H9 (cell line): ENCODE data around the gene NDUFV1. TPM values are rescaled to one million over a fixed set of nuclear protein-coding genes. Genes with fewer than 3 reads are reported as not detected.

ENCODE experiments used
- DNase-seq: peaks from one replicate; pipeline ENCODE4 v3.0.0-alpha.2; 2017
- H2AFZ ChIP-seq: one replicate; pipeline ENCODE4 v1.6.1; 2013; ENCODE audit warnings: mild to moderate bottlenecking, low read length, control low read depth, moderate library complexity
- H2AK5ac ChIP-seq: 2 replicates; pipeline ENCODE4 v1.6.1; 2013; ENCODE audit warnings: low read length, control low read depth, mixed read lengths; ENCODE audit not compliant: insufficient read length
- H2BK120ac ChIP-seq: one replicate; pipeline ENCODE4 v1.6.1; 2013; ENCODE audit warnings: low read depth, mild to moderate bottlenecking, low read length, control low read depth, inconsistent platforms; ENCODE audit not compliant: poor library complexity, severe bottlenecking
- H2BK12ac ChIP-seq: 2 replicates; pipeline ENCODE4 v1.6.1; 2013; ENCODE audit warnings: low read length, control low read depth, mixed read lengths, low read depth; ENCODE audit not compliant: insufficient read length
- H2BK15ac ChIP-seq: 2 replicates; pipeline ENCODE4 v1.6.1; 2013; ENCODE audit warnings: low read depth, low read length, control low read depth
- H2BK20ac ChIP-seq: one replicate; pipeline ENCODE4 v1.6.1; 2013; ENCODE audit warnings: low read depth, mild to moderate bottlenecking, low read length, control low read depth, inconsistent platforms; ENCODE audit not compliant: poor library complexity, severe bottlenecking
- H2BK5ac ChIP-seq: 2 replicates; pipeline ENCODE4 v1.6.1; 2013; ENCODE audit warnings: low read length, control low read depth, mixed read lengths; ENCODE audit not compliant: insufficient read length
- H3K14ac ChIP-seq: 2 replicates; pipeline ENCODE4 v1.6.1; 2013; ENCODE audit warnings: low read length, control low read depth; ENCODE audit not compliant: insufficient read depth
- H3K18ac ChIP-seq: 2 replicates; pipeline ENCODE4 v1.6.1; 2013; ENCODE audit warnings: low read depth, mild to moderate bottlenecking, mixed read lengths, low read length, control low read depth; ENCODE audit not compliant: insufficient read length
- H3K23ac ChIP-seq: 2 replicates; pipeline ENCODE4 v1.6.1; 2013; ENCODE audit warnings: low read length, control low read depth, mixed read lengths, low read depth; ENCODE audit not compliant: insufficient read length
- H3K23me2 ChIP-seq: 2 replicates; pipeline ENCODE4 v1.6.1; 2013; ENCODE audit warnings: low read depth, mild to moderate bottlenecking, mixed read lengths, low read length, control low read depth; ENCODE audit not compliant: insufficient read length, poor library complexity, severe bottlenecking
- H3K27ac ChIP-seq: 2 replicates; pipeline ENCODE4 v1.5.1; 2013; ENCODE audit warnings: low read length, control low read depth, mixed read lengths, low read depth; ENCODE audit not compliant: insufficient read length
- H3K27me3 ChIP-seq: 2 replicates; pipeline ENCODE4 v1.6.1; 2013; ENCODE audit warnings: low read length, control low read depth, inconsistent platforms; ENCODE audit not compliant: insufficient read depth
- H3K4ac ChIP-seq: 2 replicates; pipeline ENCODE4 v1.6.1; 2013; ENCODE audit warnings: low read depth, mild to moderate bottlenecking, control low read depth, inconsistent platforms, low read length, moderate library complexity
- H3K4me1 ChIP-seq: 2 replicates; pipeline ENCODE4 v1.6.1; 2013; ENCODE audit warnings: low read length, control low read depth, inconsistent platforms; ENCODE audit not compliant: insufficient read depth
- H3K4me2 ChIP-seq: 2 replicates; pipeline ENCODE4 v1.6.1; 2013; ENCODE audit warnings: low read length, control low read depth, mixed read lengths; ENCODE audit not compliant: insufficient read length, insufficient read depth
- H3K56ac ChIP-seq: 2 replicates; pipeline ENCODE4 v1.6.1; 2013; ENCODE audit warnings: low read depth, mild to moderate bottlenecking, mixed read lengths, low read length, control low read depth; ENCODE audit not compliant: insufficient read length
- H3K79me1 ChIP-seq: 2 replicates; pipeline ENCODE4 v1.6.1; 2013; ENCODE audit warnings: low read depth, mild to moderate bottlenecking, moderate library complexity, low read length, control low read depth, inconsistent platforms; ENCODE audit not compliant: insufficient read depth, poor library complexity, severe bottlenecking
- H3K79me2 ChIP-seq: 2 replicates; pipeline ENCODE4 v1.6.1; 2013; ENCODE audit warnings: low read length, control low read depth, inconsistent platforms; ENCODE audit not compliant: insufficient read depth
- H3K9ac ChIP-seq: 2 replicates; pipeline ENCODE4 v1.6.1; 2013; ENCODE audit warnings: low read length, control low read depth, mixed read lengths; ENCODE audit not compliant: insufficient read length; ENCODE audit errors: extremely low read depth
- H3K9me3 ChIP-seq: one replicate; pipeline ENCODE4 v1.6.1; 2013; ENCODE audit warnings: low read depth, low read length, inconsistent platforms; ENCODE audit not compliant: control insufficient read depth
- H3T11ph ChIP-seq: one replicate; pipeline ENCODE4 v1.6.1; 2013; ENCODE audit warnings: mild to moderate bottlenecking, low read length, control low read depth, inconsistent platforms
- H4K20me1 ChIP-seq: one replicate; pipeline ENCODE4 v1.6.1; 2013; ENCODE audit not compliant: control insufficient read depth, insufficient read length, insufficient read depth
- H4K5ac ChIP-seq: 2 replicates; pipeline ENCODE4 v1.6.1; 2013; ENCODE audit warnings: low read depth, mild to moderate bottlenecking, mixed read lengths, low read length, control low read depth; ENCODE audit not compliant: insufficient read length
- H4K8ac ChIP-seq: replicated peaks from 2 replicates; pipeline ENCODE4 v1.6.1; 2013; ENCODE audit warnings: low read length, control low read depth, mixed read lengths, low read depth; ENCODE audit not compliant: insufficient read length
- H4K91ac ChIP-seq: 2 replicates; pipeline ENCODE4 v1.6.1; 2013; ENCODE audit warnings: low read depth, mild to moderate bottlenecking, moderate library complexity, mixed read lengths, low read length, control low read depth; ENCODE audit not compliant: insufficient read length
- H3K27ac Mint-ChIP-seq, 3 experiments: 2 replicates in 2 of 3; 3 replicates in 1 of 3; pipeline ENCODE4 v1.8.0; 2020 to 2021; ENCODE audit warnings: mixed read lengths in 3 of 3, mild to moderate bottlenecking in 1 of 3, moderate library complexity in 1 of 3
- H3K27me3 Mint-ChIP-seq: 2 replicates; pipeline ENCODE4 v1.8.0; 2021; ENCODE audit warnings: low read depth, mild to moderate bottlenecking, moderate library complexity, mixed read lengths
- H3K36me3 Mint-ChIP-seq, 3 experiments: 2 replicates in 2 of 3; 3 replicates in 1 of 3; pipeline ENCODE4 v1.8.0; 2020 to 2021; ENCODE audit warnings: low read depth in 3 of 3, mixed read lengths in 3 of 3; ENCODE audit not compliant: insufficient read depth in 1 of 3
- H3K4me1 Mint-ChIP-seq, 2 experiments: 2 replicates each; pipeline ENCODE4 v1.8.0; 2020; ENCODE audit warnings: mixed read lengths in 2 of 2
- H3K4me3 Mint-ChIP-seq, 2 experiments: 2 replicates in 1 of 2; 3 replicates in 1 of 2; pipeline ENCODE4 v1.8.0; 2020 to 2021; ENCODE audit warnings: mild to moderate bottlenecking in 2 of 2, mixed read lengths in 2 of 2, moderate library complexity in 1 of 2
- H3K9me3 Mint-ChIP-seq, 2 experiments: 2 replicates in 1 of 2; 3 replicates in 1 of 2; pipeline ENCODE4 v1.8.0; 2020; ENCODE audit warnings: mild to moderate bottlenecking in 2 of 2, mixed read lengths in 2 of 2, moderate library complexity in 1 of 2
- CTCF ChIP-seq: fragments of 200-600 bp; sonication (generic); conservative IDR thresholded peaks from 3 replicates; pipeline ENCODE4 v1.8.0; 2021; ENCODE audit warnings: antibody characterized with exemption, mild to moderate bottlenecking
- WGBS: extraction: QIAGEN DNeasy Blood & Tissue Kit; methylation state at CpG from one replicate; pipeline ENCODE4 v1.1.7; 2013; ENCODE audit warnings: missing lambda C conversion rate, low lambda C conversion rate, mixed read lengths; ENCODE audit not compliant: insufficient read length; ENCODE audit errors: extremely low coverage; 5-methylcytosine and 5-hydroxymethylcytosine counted together
- total RNA-seq: library from RNA; stranded (reverse); gene quantifications from 2 replicates; pipeline ENCODE4 v1.2.1, GENCODE V29; 2021

Gene NDUFV1
- total RNA-seq, 1 experiment from 2014 or later: 154 TPM

- Histone ChIP-seq H2AFZ (no peak overlapping the region), H3K14ac (no peak overlapping the region), H2BK120ac (no peak overlapping the region), H3K27me3 (no peaks in the 10 kb centered on the region), H3K23me2 (peaks cover 5% of the 10 kb centered on the region), H4K8ac (no peak overlapping the region), H3K9ac (no peak overlapping the region), H2BK20ac (no peak overlapping the region), H3T11ph (no peak overlapping the region), H3K9me3 (no peaks in the 10 kb centered on the region), H3K4me1 (no peaks in the 10 kb centered on the region), H2AK5ac (no peak overlapping the region), H3K4ac (no peak overlapping the region), H2BK15ac (no peak overlapping the region), H4K91ac (no peak overlapping the region), H3K79me2 (no peaks in the 10 kb centered on the region), H3K27ac (no peak overlapping the region), H3K4me2 (no peak overlapping the region), H3K18ac (no peak overlapping the region), H4K20me1 (no peaks in the 10 kb centered on the region), H2BK5ac (no peak overlapping the region), H4K5ac (no peak overlapping the region), H2BK12ac (no peak overlapping the region), H3K56ac (no peak overlapping the region), H3K79me1 (no peaks in the 10 kb centered on the region), H3K23ac (no peak overlapping the region)
- DNase-seq: no peak
- Mint-ChIP-seq H3K4me1 (peaks cover 22 to 32% of the 10 kb centered on the region in 2 experiments), H3K36me3 (peaks cover 13 to 38% (median 35%) of the 10 kb centered on the region in 3 experiments), H3K27ac (no peak overlapping the region; a peak in 1 of 7 replicates), H3K4me3 (no peak overlapping the region), H3K9me3 (no peaks in the 10 kb centered on the region), H3K27me3 (peaks cover 11% of the 10 kb centered on the region)
- no peak for TF ChIP-seq CTCF
- no CpG with 5 or more reads among the region's 37 CpGs for WGBS
These were observed 5.2 kb downstream of the NDUFV1 start for GRCh38 chr11:67611704-67612587.
